Glutamatergic neuron (in vitro differentiated cells): ENCODE results near the gene AP1G2. TPM values are rescaled to one million over a fixed set of nuclear protein-coding genes. Genes with fewer than 3 reads are reported as not detected.
"Not testable (repeated sequence)": the region's sequence is repeated elsewhere in the genome, so short reads cannot be mapped to it uniquely, and the experiment has no call there.

Experiments used
- DNase-seq: peaks from one replicate; pipeline ENCODE4 v3.0.0; 2022
- H3K27ac Mint-ChIP-seq: one replicate; pipeline ENCODE4 v1.8.0; 2020; ENCODE audit warnings: mild to moderate bottlenecking, mixed read lengths, inconsistent platforms; ENCODE audit not compliant: unreplicated experiment
- H3K27me3 Mint-ChIP-seq: one replicate; pipeline ENCODE4 v1.8.0; 2020; ENCODE audit warnings: mild to moderate bottlenecking, moderate library complexity, mixed read lengths, inconsistent platforms; ENCODE audit not compliant: unreplicated experiment
- H3K36me3 Mint-ChIP-seq: one replicate; pipeline ENCODE4 v1.8.0; 2020; ENCODE audit warnings: mild to moderate bottlenecking, mixed read lengths, inconsistent platforms; ENCODE audit not compliant: unreplicated experiment
- H3K4me1 Mint-ChIP-seq: one replicate; pipeline ENCODE4 v1.8.0; 2020; ENCODE audit warnings: mild to moderate bottlenecking, low read depth, mixed read lengths, inconsistent platforms; ENCODE audit not compliant: unreplicated experiment
- H3K4me3 Mint-ChIP-seq: one replicate; pipeline ENCODE4 v1.8.0; 2020; ENCODE audit warnings: mild to moderate bottlenecking, mixed read lengths, inconsistent platforms; ENCODE audit not compliant: unreplicated experiment
- H3K9me3 Mint-ChIP-seq: one replicate; pipeline ENCODE4 v1.8.0; 2020; ENCODE audit warnings: mild to moderate bottlenecking, moderate library complexity, mixed read lengths, inconsistent platforms; ENCODE audit not compliant: unreplicated experiment
- total RNA-seq: library from RNA; stranded (reverse); fragmentation: NEBNext Ultra II Directional; extraction: Animal tissue kit (Norgen Biotek cat#: 25700); gene quantifications from one replicate; pipeline ENCODE4 v1.2.1, GENCODE V29; 2021; ENCODE audit not compliant: unreplicated experiment
- TF ChIP-seq, protein P1 (sequence below): fragments of 200-600 bp; sonication (generic); IDR thresholded peaks from one replicate; pipeline ENCODE4 v1.5.0; 2021; ENCODE audit not compliant: partially characterized antibody, unreplicated experiment

Gene AP1G2
- total RNA-seq, 1 donor from 2014 or later: 105 TPM

DNA sequence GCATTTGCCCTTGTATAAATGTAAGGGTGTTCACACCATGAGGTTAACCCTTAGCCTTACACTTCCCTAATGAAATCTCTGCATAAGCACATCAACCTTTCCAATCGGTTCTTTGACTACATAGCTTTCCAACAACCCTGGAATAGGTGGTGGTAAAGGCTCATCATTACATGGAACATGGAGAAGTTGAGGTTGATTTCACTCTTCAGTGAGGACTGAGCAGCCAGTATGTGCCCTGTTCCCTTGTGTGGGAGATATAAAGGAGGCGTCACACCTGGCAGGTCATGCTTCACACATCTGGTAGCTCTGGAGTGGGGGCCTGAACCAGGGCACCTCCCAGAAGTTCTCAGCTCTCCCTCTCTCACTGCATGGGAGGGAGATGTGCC lies 32.7 kb upstream of the AP1G2 start:
- DNase-seq: no peak
- H3K4me3 Mint-ChIP-seq: no peak overlapping the region
- TF ChIP-seq, protein P1, sequence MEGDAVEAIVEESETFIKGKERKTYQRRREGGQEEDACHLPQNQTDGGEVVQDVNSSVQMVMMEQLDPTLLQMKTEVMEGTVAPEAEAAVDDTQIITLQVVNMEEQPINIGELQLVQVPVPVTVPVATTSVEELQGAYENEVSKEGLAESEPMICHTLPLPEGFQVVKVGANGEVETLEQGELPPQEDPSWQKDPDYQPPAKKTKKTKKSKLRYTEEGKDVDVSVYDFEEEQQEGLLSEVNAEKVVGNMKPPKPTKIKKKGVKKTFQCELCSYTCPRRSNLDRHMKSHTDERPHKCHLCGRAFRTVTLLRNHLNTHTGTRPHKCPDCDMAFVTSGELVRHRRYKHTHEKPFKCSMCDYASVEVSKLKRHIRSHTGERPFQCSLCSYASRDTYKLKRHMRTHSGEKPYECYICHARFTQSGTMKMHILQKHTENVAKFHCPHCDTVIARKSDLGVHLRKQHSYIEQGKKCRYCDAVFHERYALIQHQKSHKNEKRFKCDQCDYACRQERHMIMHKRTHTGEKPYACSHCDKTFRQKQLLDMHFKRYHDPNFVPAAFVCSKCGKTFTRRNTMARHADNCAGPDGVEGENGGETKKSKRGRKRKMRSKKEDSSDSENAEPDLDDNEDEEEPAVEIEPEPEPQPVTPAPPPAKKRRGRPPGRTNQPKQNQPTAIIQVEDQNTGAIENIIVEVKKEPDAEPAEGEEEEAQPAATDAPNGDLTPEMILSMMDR: no peak
- no peaks in the 10 kb centered on the region for H3K27me3 Mint-ChIP-seq
- no peak overlapping the region for H3K27ac Mint-ChIP-seq
- no peaks in the 10 kb centered on the region for H3K4me1 Mint-ChIP-seq
- H3K9me3 Mint-ChIP-seq: peaks cover 5% of the 10 kb centered on the region
- H3K36me3 Mint-ChIP-seq: no peaks in the 10 kb centered on the region

DNA sequence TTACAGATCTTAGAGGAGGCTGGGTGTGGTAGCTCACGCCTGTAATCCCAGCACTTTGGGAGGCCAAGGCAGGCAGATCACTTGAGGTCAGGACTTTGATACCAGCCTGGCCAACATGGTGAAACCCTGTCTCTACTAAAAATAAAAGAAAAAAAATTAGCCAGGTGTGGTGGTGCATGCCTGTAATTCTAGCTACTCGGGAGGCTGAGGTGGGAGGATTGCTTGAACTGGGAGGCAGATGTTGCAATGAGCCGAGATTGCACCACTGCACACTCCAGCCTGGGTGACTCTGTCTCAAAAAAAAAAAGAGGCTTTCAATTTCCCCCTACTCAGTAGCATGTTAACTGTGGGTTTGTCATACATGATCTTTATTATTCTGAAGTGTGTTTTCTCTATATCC lies 26.6 kb upstream of the AP1G2 start:
- not testable (repeated sequence) for H3K4me3 Mint-ChIP-seq, H3K27ac Mint-ChIP-seq, DNase-seq

DNA sequence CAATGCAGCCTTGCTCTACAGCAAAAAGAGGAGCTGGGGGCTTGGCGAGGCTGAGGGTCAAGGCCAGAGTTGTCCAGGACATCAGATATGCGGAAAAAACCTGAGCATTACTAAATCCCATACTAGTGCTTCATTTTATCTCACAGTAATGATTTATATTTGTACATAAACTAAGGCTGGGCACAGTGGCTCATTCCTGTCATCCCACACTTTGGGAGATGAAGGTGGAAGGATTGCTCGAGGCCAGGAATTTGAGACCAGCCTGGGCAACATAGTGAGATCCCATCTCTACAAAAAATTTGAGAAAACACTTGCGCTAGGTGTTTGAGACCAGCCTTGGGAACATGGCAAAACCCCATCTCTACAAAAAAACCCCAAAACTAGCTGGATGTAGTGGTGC lies 22.6 kb upstream of the AP1G2 start:
- H3K36me3 Mint-ChIP-seq: no peaks in the 10 kb centered on the region
- H3K27ac Mint-ChIP-seq: no peak overlapping the region
- TF ChIP-seq, protein P1: no peak
- H3K4me3 Mint-ChIP-seq: no peak overlapping the region
- no peak for DNase-seq
- H3K4me1 Mint-ChIP-seq: peaks cover 6% of the 10 kb centered on the region
- peaks cover 6% of the 10 kb centered on the region for H3K9me3 Mint-ChIP-seq
- H3K27me3 Mint-ChIP-seq: peaks cover 7% of the 10 kb centered on the region

More for the DNA sequence above, 26.6 kb upstream of the AP1G2 start:
- H3K36me3 Mint-ChIP-seq, H3K27me3 Mint-ChIP-seq, H3K4me1 Mint-ChIP-seq, H3K9me3 Mint-ChIP-seq: not testable (repeated sequence)

DNA sequence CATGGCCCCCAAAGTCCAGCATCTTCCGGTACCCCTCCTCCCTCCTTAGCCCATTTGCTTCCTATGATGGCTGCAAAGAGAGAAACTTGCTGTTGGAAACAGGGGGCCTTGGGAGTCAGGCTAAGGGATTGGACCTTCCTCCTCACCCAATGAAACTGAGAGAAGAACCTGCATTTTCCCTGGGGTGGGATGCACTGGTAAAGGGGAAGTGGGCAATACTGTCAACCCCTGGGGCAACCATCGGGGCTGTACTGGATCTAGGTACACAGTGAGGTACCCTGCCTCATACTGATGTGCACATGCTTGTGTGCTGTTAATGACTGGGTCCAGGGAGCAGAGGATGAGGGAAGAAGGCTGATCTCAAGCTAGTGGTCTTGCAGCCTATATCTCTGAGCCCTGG lies 22.0 kb upstream of the AP1G2 start:
- peaks cover 6% of the 10 kb centered on the region for H3K9me3 Mint-ChIP-seq
- DNase-seq: no peak
- H3K4me1 Mint-ChIP-seq: peaks cover 6% of the 10 kb centered on the region
- TF ChIP-seq, protein P1: no peak
- H3K4me3 Mint-ChIP-seq: no peak overlapping the region
- H3K27ac Mint-ChIP-seq: no peak overlapping the region
- H3K27me3 Mint-ChIP-seq: peaks cover 7% of the 10 kb centered on the region
- H3K36me3 Mint-ChIP-seq: no peaks in the 10 kb centered on the region

DNA sequence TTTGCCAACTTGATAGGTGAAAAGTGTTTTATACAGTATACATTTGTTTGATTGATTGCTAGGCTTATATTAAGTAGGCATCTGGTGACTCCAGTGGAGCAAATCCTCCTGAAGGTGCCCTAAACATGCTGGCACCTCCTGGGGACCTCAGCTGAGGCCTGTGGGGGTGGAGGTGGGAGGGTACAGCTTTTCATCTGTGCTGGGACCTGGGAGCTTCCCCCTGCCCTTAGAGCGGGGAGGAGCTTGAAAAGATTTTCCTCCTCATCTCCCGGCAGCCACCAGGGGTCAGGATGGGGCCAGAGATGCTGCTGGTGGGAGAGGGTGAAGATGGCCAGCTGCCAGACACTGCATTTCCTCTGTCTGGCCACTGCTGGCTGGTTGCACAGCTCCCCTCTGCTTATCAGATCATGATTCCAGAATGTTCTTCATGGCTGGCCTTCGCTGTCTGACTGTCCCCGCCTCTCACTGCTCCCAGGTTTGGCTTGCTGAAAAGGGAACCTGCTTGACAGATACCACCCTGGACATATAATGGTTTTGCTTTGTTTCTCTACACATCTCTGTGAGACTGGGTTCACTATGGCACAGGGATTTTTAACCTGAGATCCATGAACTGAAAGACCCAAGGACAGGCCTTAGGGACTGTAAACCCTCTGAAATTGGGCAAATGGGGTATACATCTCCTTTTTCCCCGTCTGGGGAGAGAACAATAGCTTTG lies 21.4 kb upstream of the AP1G2 start:
- Mint-ChIP-seq H3K27ac (peak overlapping the region; percentile 77), H3K4me3 (no peak overlapping the region), H3K27me3 (peaks cover 7% of the 10 kb centered on the region), H3K36me3 (no peaks in the 10 kb centered on the region), H3K9me3 (peaks cover 6% of the 10 kb centered on the region), H3K4me1 (peaks cover 6% of the 10 kb centered on the region)
- DNase-seq: peak; percentile 94
- TF ChIP-seq, protein P1: peak; percentile 80

DNA sequence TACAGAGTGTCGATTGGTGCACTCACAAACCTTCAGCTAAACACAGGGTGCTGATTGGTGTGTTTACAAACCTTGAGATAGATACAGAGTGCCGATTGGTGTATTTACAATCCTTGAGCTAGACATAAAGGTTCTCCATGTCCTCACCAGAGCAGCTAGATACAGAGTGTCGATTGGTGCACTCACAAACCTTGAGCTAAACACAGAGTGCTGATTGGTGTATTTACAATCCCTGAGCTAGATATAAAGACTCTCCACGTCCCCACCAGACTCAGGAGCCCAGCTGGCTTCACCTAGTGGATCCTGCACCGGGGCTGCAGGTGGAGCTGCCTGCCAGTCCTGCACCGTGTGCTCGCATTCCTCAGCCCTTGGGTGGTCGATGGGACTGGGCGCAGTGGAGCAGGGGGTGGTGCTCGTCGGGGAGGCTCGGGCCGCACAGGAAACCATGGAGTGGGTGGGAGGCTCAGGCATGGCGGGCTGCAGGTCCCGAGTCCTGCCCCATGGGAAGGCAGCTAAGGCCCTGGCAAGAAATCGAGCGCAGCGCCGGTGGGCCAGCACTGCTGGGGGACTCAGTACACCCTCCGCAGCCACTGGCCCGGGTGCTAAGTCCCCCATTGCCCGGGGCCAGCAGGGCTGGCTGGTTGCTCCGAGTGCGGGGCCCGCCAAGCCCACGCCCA lies 17.1 kb upstream of the AP1G2 start:
- H3K27ac Mint-ChIP-seq, H3K27me3 Mint-ChIP-seq, DNase-seq, H3K4me1 Mint-ChIP-seq, H3K9me3 Mint-ChIP-seq, H3K36me3 Mint-ChIP-seq, H3K4me3 Mint-ChIP-seq: not testable (repeated sequence)

DNA sequence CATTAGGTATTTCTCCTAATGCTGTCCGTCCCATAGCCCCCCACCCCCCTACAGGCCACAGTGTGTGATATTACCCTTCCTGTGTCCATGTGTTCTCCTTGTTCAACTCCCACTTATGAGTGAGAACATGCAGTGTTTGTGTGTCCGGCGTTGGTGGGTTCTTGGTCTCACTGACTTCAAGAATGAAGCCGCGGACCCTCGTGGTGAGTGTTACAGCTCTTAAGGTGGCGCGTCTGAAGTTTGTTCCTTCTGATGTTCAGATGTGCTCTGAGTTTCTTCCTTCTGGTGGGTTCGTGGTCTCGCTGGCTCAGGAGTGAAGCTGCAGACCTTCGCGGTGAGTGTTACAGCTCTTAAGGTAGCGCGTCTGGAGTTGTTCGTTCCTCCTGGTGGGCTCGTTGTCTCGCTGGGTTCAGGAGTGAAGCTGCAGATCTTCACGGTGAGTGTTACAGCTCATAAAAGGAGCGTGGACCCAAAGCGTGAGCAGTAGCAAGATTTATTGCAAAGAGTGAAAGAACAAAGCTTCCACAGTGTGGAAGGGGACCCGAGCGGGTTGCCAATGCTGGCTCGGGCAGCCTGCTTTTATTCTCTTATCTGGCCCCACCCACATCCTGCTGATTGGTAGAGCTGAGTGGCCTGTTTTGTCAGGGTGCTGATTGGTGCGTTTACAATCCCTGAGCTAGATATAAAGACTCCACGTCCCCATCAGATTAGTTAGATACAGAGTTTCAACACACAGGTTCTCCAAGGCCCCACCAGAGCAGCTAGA lies 16.4 kb upstream of the AP1G2 start:
- not testable (repeated sequence) for DNase-seq, H3K9me3 Mint-ChIP-seq, H3K27me3 Mint-ChIP-seq

More for the DNA sequence above, 16.4 kb upstream of the AP1G2 start:
- not testable (repeated sequence) for H3K4me3 Mint-ChIP-seq, H3K4me1 Mint-ChIP-seq, H3K36me3 Mint-ChIP-seq, H3K27ac Mint-ChIP-seq
